Sciatic nerve (tissue), 2 donors: ENCODE measurements around the gene NCBP2. TPM values are rescaled to one million over a fixed set of nuclear protein-coding genes. Genes with fewer than 3 reads are reported as not detected.

Experiments
- ATAC-seq: fragments of 200-7000 bp; cut with Tn5 transposase; one replicate; pipeline ENCODE4 v1.9.1; 2020; ENCODE audit warnings: mild to moderate bottlenecking, moderate library complexity
- DNase-seq: peaks from one replicate; pipeline ENCODE4 v3.0.0-alpha.2; 2020; ENCODE audit warnings: low spot score
- intact Hi-C: fragments of 100-400 bp; cut with DNase I; formaldehyde crosslinking; loops from one replicate; pipeline ENCODE4 v1.14.2; 2022
- total RNA-seq: library from RNA; stranded (reverse); fragmentation: NEBNext Ultra II Directional; extraction: Animal tissue kit (Norgen Biotek cat#: 25700); gene quantifications from one replicate; pipeline ENCODE4 v1.2.1, GENCODE V29; 2021
- donor health status: DM: no; HTN: no; CAD: no.
- donor health status: DM: no; HTN: no; CAD: no.

The NCBP2 gene
- 39.9 TPM for total RNA-seq

GRCh38 chr3:196942226-196942914 lies at the start of gene NCBP2:
TSS of gene NCBP2 (minus strand) at chr3:196942528. CDS start at chr3:196942503, 25 bp downstream.
- intact Hi-C loops, result no loop called here
- DNase-seq (peak; percentile 100), ATAC-seq (peak; percentile 98)

GRCh38 chr3:196991581-196992460 lies 49.5 kb upstream of the NCBP2 start:
- ATAC-seq, result no peak
- intact Hi-C loops, result no loop called here
- peak; percentile 47 for DNase-seq

DNA sequence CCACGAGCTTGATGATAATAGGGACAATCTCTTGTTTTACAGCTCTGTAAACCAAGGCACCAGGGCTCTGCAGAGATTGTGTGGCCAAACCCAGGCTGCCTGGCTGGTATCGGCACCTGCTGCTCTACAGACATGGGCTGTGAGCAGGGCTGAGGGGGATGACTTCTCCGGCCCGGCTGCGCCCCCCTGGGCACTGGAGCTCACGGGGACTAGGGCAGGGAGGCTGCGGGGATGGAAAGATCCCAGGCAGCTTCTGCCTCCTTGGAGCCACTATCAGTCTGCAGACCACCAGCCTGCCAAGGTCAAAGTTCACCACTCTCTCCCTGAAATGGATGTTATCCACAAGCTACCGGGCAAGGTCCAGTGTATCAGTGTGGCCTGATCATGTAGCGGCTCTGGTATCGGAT lies 48.3 kb upstream of the NCBP2 start:
- DNase-seq (peak; percentile 43), ATAC-seq (no peak)
- intact Hi-C loops, result no loop called here

GRCh38 chr3:196989721-196990262 lies 47.5 kb upstream of the NCBP2 start:
- DNase-seq, result peak; percentile 35
- intact Hi-C loops, result no loop called here
- no peak for ATAC-seq

DNA sequence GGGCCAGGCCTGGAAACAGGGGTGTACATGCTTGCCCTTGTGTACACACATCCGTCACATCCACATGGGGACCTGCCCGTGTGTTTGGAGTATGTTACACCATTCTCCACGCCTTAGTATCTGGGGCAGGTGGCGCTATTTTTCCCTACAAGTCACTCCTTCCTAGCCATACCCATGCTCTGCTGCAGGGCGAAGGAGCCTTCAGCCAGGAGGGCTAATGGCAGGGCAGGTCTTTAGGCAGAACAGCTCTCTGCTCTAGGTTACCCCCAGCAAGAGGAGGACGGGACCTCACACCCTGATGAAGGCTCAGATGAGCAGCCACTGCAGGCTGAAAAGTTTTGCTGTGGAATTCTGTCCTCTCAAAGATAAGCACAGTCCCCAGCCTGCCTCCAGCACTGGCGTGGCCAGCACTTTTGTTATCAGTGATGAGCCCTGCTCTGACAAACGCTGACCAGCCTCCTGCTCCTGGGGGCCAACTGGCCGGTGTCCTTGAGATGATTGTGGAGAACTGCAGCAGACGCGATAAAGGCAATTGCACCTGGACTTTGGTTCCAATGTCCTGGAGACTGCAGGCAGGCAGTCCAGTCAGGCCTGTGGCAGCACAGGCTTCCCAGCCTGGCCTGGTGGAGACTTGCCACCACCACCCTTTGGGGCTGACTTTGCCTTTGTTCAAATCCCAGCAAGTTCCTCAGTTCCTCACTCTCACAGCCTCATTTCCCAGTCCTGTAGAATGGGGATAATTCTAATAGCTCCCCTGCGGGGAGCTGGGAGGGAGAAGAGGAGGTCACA lies 46.1 kb upstream of the NCBP2 start:
- DNase-seq (peak; percentile 42), ATAC-seq (no peak)
- intact Hi-C loops, result no loop called here

- intact Hi-C loops, result no loop called here
- ATAC-seq, result no peak
Observed at GRCh38 chr3:196987022-196987421, 44.7 kb upstream of the NCBP2 start.

GRCh38 chr3:196985954-196986885 lies 43.9 kb upstream of the NCBP2 start:
- no peak for ATAC-seq
- DNase-seq, result no peak
- intact Hi-C loops, result no loop called here

More at GRCh38 chr3:196987022-196987421, 44.7 kb upstream of the NCBP2 start:
- peak; percentile 19 for DNase-seq

GRCh38 chr3:196985298-196985697 lies 43.0 kb upstream of the NCBP2 start:
- ATAC-seq (no peak), DNase-seq (peak; percentile 27)
- intact Hi-C loops, result no loop called here

DNA sequence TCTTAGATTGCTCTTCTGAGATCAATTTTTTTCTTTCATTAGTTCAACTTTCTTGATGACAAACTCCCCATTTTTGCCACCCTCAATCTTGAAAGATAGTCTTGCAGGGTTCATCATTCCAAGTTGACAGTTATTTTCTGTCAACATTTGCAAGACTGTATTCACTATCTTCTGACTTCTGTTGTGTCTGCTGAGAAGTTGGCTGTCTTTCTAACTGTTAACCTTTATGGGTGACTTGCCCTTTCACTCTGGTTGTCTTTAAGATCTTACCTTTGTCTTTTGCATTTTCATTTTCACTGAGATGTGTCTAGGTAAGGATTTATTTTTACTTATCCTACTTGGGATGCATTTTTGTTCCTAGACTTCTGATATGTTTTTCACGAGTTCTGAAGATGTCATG lies 40.9 kb upstream of the NCBP2 start:
- intact Hi-C loops, result no loop called here
- DNase-seq, result no peak
- no peak for ATAC-seq

- intact Hi-C loops, result no loop called here
- DNase-seq (no peak), ATAC-seq (no peak)
Observed at GRCh38 chr3:196981657-196982056, 39.3 kb upstream of the NCBP2 start.

DNA sequence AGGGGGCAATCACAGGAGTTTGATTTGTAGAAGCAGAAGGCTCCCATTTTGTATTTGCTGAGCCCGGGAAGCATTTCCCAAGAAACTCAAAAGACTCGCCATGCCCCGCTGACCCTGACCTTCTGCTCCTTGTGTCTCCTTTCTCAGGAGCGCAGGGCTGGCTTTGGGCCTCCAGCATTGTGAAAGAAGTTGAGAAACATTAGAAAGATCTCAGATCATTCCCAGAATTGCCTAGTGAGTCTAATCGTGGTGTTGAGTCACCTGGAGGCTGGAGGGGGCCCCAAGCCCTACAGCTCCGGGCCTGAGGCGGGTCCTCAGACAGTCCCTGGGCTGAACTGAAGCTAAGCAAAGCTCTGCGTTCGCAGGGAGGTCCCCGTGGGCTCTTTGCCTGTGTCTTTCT lies 37.2 kb upstream of the NCBP2 start:
- intact Hi-C loops, result no loop called here
- DNase-seq (peak; percentile 73), ATAC-seq (peak; percentile 85)

- intact Hi-C loops, result no loop called here
- ATAC-seq (no peak), DNase-seq (no peak)
Observed at GRCh38 chr3:196976941-196977340, 34.6 kb upstream of the NCBP2 start.

- intact Hi-C loops, result no loop called here
- ATAC-seq (no peak), DNase-seq (no peak)
Observed at GRCh38 chr3:196975349-196975748, 33.0 kb upstream of the NCBP2 start.

DNA sequence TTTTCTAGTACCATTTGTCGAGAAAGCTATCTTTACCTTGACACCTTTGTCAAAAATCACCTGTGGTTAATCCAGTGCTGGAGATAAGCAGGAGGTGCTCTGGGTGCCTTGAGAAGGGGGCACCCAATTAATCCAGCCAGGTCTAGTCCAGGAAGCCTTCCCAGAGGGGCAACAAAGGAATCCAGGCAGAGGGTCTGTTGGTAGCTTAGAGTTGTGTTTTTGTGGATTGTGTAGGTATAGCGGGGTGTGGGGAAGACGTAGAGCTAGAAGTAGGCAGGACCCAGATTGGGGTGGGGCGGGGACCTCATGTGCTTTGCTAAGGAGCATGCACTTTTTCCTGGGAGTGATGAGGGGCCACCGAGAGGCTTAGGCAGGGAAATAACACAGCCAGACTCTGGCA lies 32.3 kb upstream of the NCBP2 start:
- DNase-seq (no peak), ATAC-seq (no peak)
- intact Hi-C loops, result no loop called here

- ATAC-seq (no peak), DNase-seq (no peak)
- intact Hi-C loops, result no loop called here
Observed at GRCh38 chr3:196971094-196971698, 28.9 kb upstream of the NCBP2 start.

DNA sequence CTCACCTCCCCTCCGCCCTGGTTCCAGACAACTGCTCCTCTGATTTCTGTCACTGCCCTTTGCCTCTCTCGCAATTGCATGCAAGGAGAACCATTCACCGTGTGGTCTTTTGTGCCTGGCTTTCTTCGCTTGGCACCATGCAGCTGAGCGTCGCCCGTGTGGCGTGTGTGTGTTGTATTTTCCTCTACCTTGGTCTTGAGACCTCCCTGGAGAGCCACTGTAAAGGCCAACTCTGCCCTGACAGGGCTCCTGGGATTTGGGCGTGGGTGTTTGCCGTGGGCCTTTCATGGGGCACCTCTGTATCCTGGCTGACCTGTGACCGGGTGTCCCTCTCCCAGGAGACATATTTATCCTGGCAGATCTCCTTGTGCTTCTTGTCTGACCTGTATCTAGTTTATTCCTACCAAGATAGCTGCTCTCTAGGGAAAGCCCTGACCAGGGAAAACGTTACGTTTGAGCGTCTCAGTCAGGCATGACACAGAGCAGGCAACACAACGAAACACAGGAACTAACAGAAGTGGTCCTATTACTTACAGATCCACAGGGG lies 28.3 kb upstream of the NCBP2 start:
- no peak for ATAC-seq
- DNase-seq, result no peak
- intact Hi-C loops, result no loop called here

- intact Hi-C loops, result no loop called here
- DNase-seq (peak; percentile 74), ATAC-seq (peak; percentile 73)
Observed at GRCh38 chr3:196969660-196970546, 27.6 kb upstream of the NCBP2 start.
